Naive thymus-derived CD4-positive, alpha-beta T cell (primary cell): ENCODE data around the gene NFKBIZ. TPM values are rescaled to one million over a fixed set of nuclear protein-coding genes. Genes with fewer than 3 reads are reported as not detected.
"Not testable (repeated sequence)": the region's sequence is repeated elsewhere in the genome, so short reads cannot be mapped to it uniquely, and the experiment has no call there.

ENCODE experiments used
- ATAC-seq: fragments of 150-1000 bp; cut with Tn5 transposase; 2 replicates; pipeline ENCODE4 v1.10.0; 2021; ENCODE audit warnings: mild to moderate bottlenecking, moderate library complexity
- CTCF ChIA-PET: fragments of 350-600 bp; sonication (Branson Sonifier 250); formaldehyde crosslinking; loops from one replicate; lab custom pipeline; 2021; ENCODE audit warnings: antibody characterized with exemption; lab: Charles Lee
- POLR2A ChIA-PET: fragments of 350-600 bp; sonication (Branson Sonifier 250); formaldehyde crosslinking; loops from one replicate; lab custom pipeline; 2021; ENCODE audit warnings: antibody characterized with exemption, inconsistent platforms; lab: Charles Lee
- DNase-seq, 9 donors: peaks; one replicate each; pipeline versions ENCODE4 v3.0.0 to v3.0.0-alpha.2; 2020 to 2022; ENCODE audit warnings: mixed read lengths in 1 of 9
- H3K27ac ChIP-seq: one replicate; pipeline ENCODE4 v1.7.0; 2013; ENCODE audit warnings: mild to moderate bottlenecking, low read depth, low read length, moderate library complexity
- H3K27me3 ChIP-seq, 2 donors: one replicate each; pipeline ENCODE4 v1.7.0; 2013; ENCODE audit warnings: low read length in 2 of 2, mild to moderate bottlenecking in 2 of 2, moderate library complexity in 2 of 2; ENCODE audit not compliant: control insufficient read depth in 2 of 2, insufficient read depth in 2 of 2
- H3K36me3 ChIP-seq, 3 experiments: 1 replicate in 2 of 3; 2 replicates in 1 of 3; pipeline ENCODE4 v1.7.0; 2013; ENCODE audit warnings: low read length in 3 of 3, mild to moderate bottlenecking in 3 of 3, moderate library complexity in 1 of 3; ENCODE audit not compliant: insufficient read depth in 3 of 3, control insufficient read depth in 2 of 3
- H3K4me1 ChIP-seq, 2 donors: one replicate each; pipeline ENCODE4 v1.7.0; 2013; ENCODE audit warnings: low read length in 2 of 2, mild to moderate bottlenecking in 2 of 2, moderate library complexity in 1 of 2; ENCODE audit not compliant: control insufficient read depth in 2 of 2, insufficient read depth in 2 of 2
- H3K4me3 ChIP-seq: 2 replicates; pipeline ENCODE4 v1.7.0; 2013; ENCODE audit warnings: mild to moderate bottlenecking, low read length
- H3K9me3 ChIP-seq, 3 experiments: 1 replicate in 2 of 3; 2 replicates in 1 of 3; pipeline ENCODE4 v1.7.0; 2013; ENCODE audit warnings: low read length in 3 of 3; ENCODE audit not compliant: control insufficient read depth in 2 of 3
- H3K27ac Mint-ChIP-seq, 9 donors: one replicate each; pipeline ENCODE4 v1.8.0; 2020 to 2022; ENCODE audit warnings: mixed read lengths in 9 of 9, mild to moderate bottlenecking in 8 of 9, moderate library complexity in 5 of 9, inconsistent platforms in 2 of 9
- H3K27me3 Mint-ChIP-seq, 5 donors: one replicate each; pipeline ENCODE4 v1.8.0; 2021 to 2022; ENCODE audit warnings: mixed read lengths in 5 of 5, mild to moderate bottlenecking in 1 of 5
- H3K36me3 Mint-ChIP-seq, 5 donors: one replicate each; pipeline ENCODE4 v1.8.0; 2020 to 2022; ENCODE audit warnings: mixed read lengths in 5 of 5, mild to moderate bottlenecking in 3 of 5, inconsistent platforms in 1 of 5
- H3K4me1 Mint-ChIP-seq, 7 donors: one replicate each; pipeline ENCODE4 v1.8.0; 2020 to 2022; ENCODE audit warnings: mixed read lengths in 7 of 7, mild to moderate bottlenecking in 3 of 7, inconsistent platforms in 1 of 7
- H3K4me3 Mint-ChIP-seq, 10 donors: one replicate each; pipeline ENCODE4 v1.8.0; 2020 to 2022; ENCODE audit warnings: mild to moderate bottlenecking in 10 of 10, mixed read lengths in 10 of 10, moderate library complexity in 6 of 10, inconsistent platforms in 2 of 10
- H3K9me3 Mint-ChIP-seq, 11 donors: one replicate each; pipeline ENCODE4 v1.8.0; 2020 to 2022; ENCODE audit warnings: mixed read lengths in 11 of 11, mild to moderate bottlenecking in 4 of 11, inconsistent platforms in 1 of 11, moderate library complexity in 1 of 11
- intact Hi-C, 2 donors: fragments of 100-400 bp; cut with micrococcal nuclease; formaldehyde crosslinking; loops; one replicate each; pipeline ENCODE4 v1.15.1; 2023
- polyA plus RNA-seq, 2 donors: library from polyadenylated mRNA; unstranded; fragments of 300-500 nt; fragmentation: Illumina TruSeq; gene quantifications; one replicate each; pipeline ENCODE4 v1.2.3, GENCODE V29; 2021
- total RNA-seq, 6 experiments: library from RNA in 5 of 6; stranded (reverse) in 5 of 6; gene quantifications; 1 replicate in 5 of 6; 2 replicates in 1 of 6; pipeline ENCODE4 v1.2.3 and lab custom pipeline; 2021 to 2026

Gene NFKBIZ
- total and polyA plus RNA-seq, 7 experiments from 2014 or later: 21.0 to 913 (median 117) TPM

DNA sequence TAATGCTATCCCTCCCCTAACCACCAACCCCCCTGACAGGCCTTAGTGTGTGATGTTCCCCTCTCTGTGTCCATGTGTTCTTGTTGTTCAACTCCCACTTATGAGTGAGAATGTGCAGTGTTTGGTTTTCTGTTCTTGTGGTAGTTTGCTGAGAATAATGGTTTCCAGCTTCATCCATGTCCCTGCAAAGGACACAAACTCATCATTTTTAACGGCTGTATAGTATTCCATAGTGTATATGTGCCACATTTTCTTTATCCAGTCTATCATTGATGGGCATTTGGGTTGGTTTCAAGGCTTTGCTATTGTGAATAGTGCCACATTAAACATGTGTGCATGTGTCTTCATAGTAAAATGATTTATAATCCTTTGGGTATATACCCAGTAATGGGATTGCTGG, 56.3 kb downstream of the NFKBIZ start:
- H3K27me3 ChIP-seq, H3K4me3 Mint-ChIP-seq, H3K36me3 ChIP-seq, CTCF ChIA-PET, ATAC-seq, H3K27ac ChIP-seq, intact Hi-C loops, H3K4me3 ChIP-seq, H3K9me3 ChIP-seq, H3K4me1 ChIP-seq, H3K27ac Mint-ChIP-seq, DNase-seq, POLR2A ChIA-PET: not testable (repeated sequence)
- H3K4me1 Mint-ChIP-seq: peaks cover 0 to 11% (median 8%) of the 10 kb centered on the region in 7 donors
- peaks cover 0 to 12% (median 0%) of the 10 kb centered on the region in 5 donors for H3K36me3 Mint-ChIP-seq
- H3K27me3 Mint-ChIP-seq: peaks cover 0 to 26% (median 0%) of the 10 kb centered on the region in 5 donors
- peaks cover 0 to 13% (median 3%) of the 10 kb centered on the region in 11 donors for H3K9me3 Mint-ChIP-seq

Other genes starting within 250 kb of the NFKBIZ start
- gene ZBTB11, start 172.4 kb upstream of the NFKBIZ start, total RNA-seq: 10 to 100 TPM; 31.9 to 68.2 (median 54.2) TPM
- gene ZBTB11, start 172.4 kb upstream of the NFKBIZ start, polyA plus RNA-seq: 10 to 100 TPM; 10.5 to 16.3 TPM
- 1,000 to 10,000 TPM; 1,072 to 1,652 (median 1,599) TPM for gene RPL24, start 162.8 kb upstream of the NFKBIZ start, total RNA-seq
- 1,000 to 10,000 TPM; 1,238 to 1,434 TPM for gene RPL24, start 162.8 kb upstream of the NFKBIZ start, polyA plus RNA-seq
- 10 to 100 TPM in 3 of 5 experiments, 1 to 10 TPM in 2; 5.5 to 21.7 (median 10.9) TPM for gene CEP97, start 124.9 kb upstream of the NFKBIZ start, total RNA-seq
- 1 to 10 TPM; 3.4 to 3.8 TPM for gene CEP97, start 124.9 kb upstream of the NFKBIZ start, polyA plus RNA-seq
- 10 to 100 TPM; 25.9 to 48.7 (median 35.5) TPM for gene NXPE3, start 70.3 kb upstream of the NFKBIZ start, total RNA-seq
- 10 to 100 TPM; 55.7 to 71.0 TPM for gene NXPE3, start 70.3 kb upstream of the NFKBIZ start, polyA plus RNA-seq